WTC11 (cell line): Measurements from ENCODE around the gene DSTN. TPM values are rescaled to one million over a fixed set of nuclear protein-coding genes. Genes with fewer than 3 reads are reported as not detected.

Experiments used
- ATAC-seq: fragments of 200-7000 bp; cut with Tn5 transposase; 2 replicates; pipeline ENCODE4 v1.10.0; 2021; ENCODE audit warnings: mild to moderate bottlenecking, moderate library complexity
- CTCF ChIA-PET: fragments of 300-600 bp; sonication (Branson Sonifier 250); formaldehyde crosslinking; loops from one replicate; lab custom pipeline; 2021; ENCODE audit warnings: antibody characterized with exemption; lab: Charles Lee
- POLR2A ChIA-PET: fragments of 350-600 bp; sonication (Branson Sonifier 250); formaldehyde crosslinking; loops from one replicate; lab custom pipeline; 2021; ENCODE audit warnings: antibody characterized with exemption; lab: Charles Lee
- DNase-seq: peaks from one replicate; pipeline ENCODE4 v3.0.0; 2021; ENCODE audit warnings: low spot score
- H3K27ac Mint-ChIP-seq: 2 replicates; pipeline ENCODE4 v1.8.0; 2021; ENCODE audit warnings: mixed read lengths
- H3K27me3 Mint-ChIP-seq: 2 replicates; pipeline ENCODE4 v1.8.0; 2021; ENCODE audit warnings: low read depth, mild to moderate bottlenecking, moderate library complexity, mixed read lengths
- H3K36me3 Mint-ChIP-seq: 2 replicates; pipeline ENCODE4 v1.8.0; 2021; ENCODE audit warnings: mixed read lengths
- H3K4me1 Mint-ChIP-seq: 2 replicates; pipeline ENCODE4 v1.8.0; 2022; ENCODE audit warnings: mixed read lengths
- H3K4me3 Mint-ChIP-seq: 2 replicates; pipeline ENCODE4 v1.8.0; 2021; ENCODE audit warnings: mild to moderate bottlenecking, moderate library complexity, mixed read lengths
- H3K9me3 Mint-ChIP-seq: 2 replicates; pipeline ENCODE4 v1.8.0; 2021; ENCODE audit warnings: mixed read lengths
- AFF4 ChIP-seq: sonication (generic); formaldehyde crosslinking; IDR thresholded peaks from 2 replicates; pipeline ENCODE4 v1.8.1; 2023; ENCODE audit warnings: mild to moderate bottlenecking, missing genetic modification reagents, borderline replicate concordance
- ATF3 ChIP-seq: sonication (generic); formaldehyde crosslinking; conservative IDR thresholded peaks from 2 replicates; pipeline ENCODE4 v1.8.1; 2022; ENCODE audit warnings: mild to moderate bottlenecking, missing genetic modification reagents
- CDX4 ChIP-seq: fragments of 250-450 bp; sonication (Bioruptor Pico); IDR thresholded peaks from 2 replicates; pipeline ENCODE4 v1.9.0; 2021; ENCODE audit warnings: moderate library complexity, mild to moderate bottlenecking, inconsistent platforms, borderline replicate concordance
- ELF4 ChIP-seq: sonication (generic); formaldehyde crosslinking; IDR thresholded peaks from 2 replicates; pipeline ENCODE4 v1.8.1; 2022; ENCODE audit warnings: low read depth, mild to moderate bottlenecking, moderate library complexity, missing genetic modification reagents
- HMGA2 ChIP-seq: fragments of 250-450 bp; sonication (Bioruptor Pico); IDR thresholded peaks from 2 replicates; pipeline ENCODE4 v1.4.0; 2021; ENCODE audit warnings: mild to moderate bottlenecking, moderate library complexity
- IRF2 ChIP-seq: sonication (generic); formaldehyde crosslinking; IDR thresholded peaks from 2 replicates; pipeline ENCODE4 v1.8.0; 2022; ENCODE audit warnings: low read depth, missing genetic modification reagents, borderline replicate concordance
- JUN ChIP-seq: sonication (generic); formaldehyde crosslinking; IDR thresholded peaks from 2 replicates; pipeline ENCODE4 v1.8.0; 2023; ENCODE audit warnings: mild to moderate bottlenecking, missing genetic modification reagents
- MAX ChIP-seq: sonication (generic); formaldehyde crosslinking; IDR thresholded peaks from 2 replicates; pipeline ENCODE4 v1.8.0; 2022; ENCODE audit warnings: mild to moderate bottlenecking, missing genetic modification reagents
- MLX ChIP-seq: sonication (generic); formaldehyde crosslinking; IDR thresholded peaks from 2 replicates; pipeline ENCODE4 v1.8.1; 2023; ENCODE audit warnings: mild to moderate bottlenecking, missing genetic modification reagents, moderate library complexity
- MYBL2 ChIP-seq: sonication (generic); formaldehyde crosslinking; IDR thresholded peaks from 2 replicates; pipeline ENCODE4 v1.8.1; 2023; ENCODE audit warnings: mild to moderate bottlenecking, moderate library complexity, missing genetic modification reagents
- NFE2L1 ChIP-seq: sonication (generic); formaldehyde crosslinking; IDR thresholded peaks from 2 replicates; pipeline ENCODE4 v1.8.1; 2023; ENCODE audit warnings: missing genetic modification reagents
- NR3C1 ChIP-seq: sonication (generic); formaldehyde crosslinking; conservative IDR thresholded peaks from 2 replicates; pipeline ENCODE4 v1.8.1; 2023; ENCODE audit warnings: low read depth, mild to moderate bottlenecking, missing genetic modification reagents
- OVOL2 ChIP-seq: fragments of 250-450 bp; sonication (Bioruptor Pico); IDR thresholded peaks from 2 replicates; pipeline ENCODE4 v1.9.0; 2021; ENCODE audit warnings: mild to moderate bottlenecking, borderline replicate concordance
- PRDM15 ChIP-seq: sonication (generic); formaldehyde crosslinking; IDR thresholded peaks from 2 replicates; pipeline ENCODE4 v1.8.0; 2022; ENCODE audit warnings: missing genetic modification reagents
- USF1 ChIP-seq: sonication (generic); formaldehyde crosslinking; IDR thresholded peaks from 2 replicates; pipeline ENCODE4 v1.8.0; 2022; ENCODE audit warnings: mild to moderate bottlenecking, missing genetic modification reagents
- USF2 ChIP-seq: sonication (generic); formaldehyde crosslinking; IDR thresholded peaks from 2 replicates; pipeline ENCODE4 v1.8.1; 2023; ENCODE audit warnings: mild to moderate bottlenecking, missing genetic modification reagents, moderate library complexity
- ZNF138 ChIP-seq: sonication (generic); formaldehyde crosslinking; conservative IDR thresholded peaks from 2 replicates; pipeline ENCODE4 v1.8.1; 2022; ENCODE audit warnings: mild to moderate bottlenecking, moderate library complexity, missing genetic modification reagents
- ZNF281 ChIP-seq: sonication (generic); formaldehyde crosslinking; IDR thresholded peaks from 2 replicates; pipeline ENCODE4 v1.8.0; 2023; ENCODE audit warnings: mild to moderate bottlenecking, missing genetic modification reagents
- ZNF396 ChIP-seq: fragments of 250-450 bp; sonication (Bioruptor Pico); IDR thresholded peaks from 2 replicates; pipeline ENCODE4 v1.8.0; 2021; ENCODE audit warnings: mild to moderate bottlenecking, moderate library complexity, borderline replicate concordance
- total RNA-seq: library from RNA; stranded (reverse); gene quantifications from 3 replicates; pipeline ENCODE4 v1.2.3, GENCODE V29; 2021

Gene DSTN
- total RNA-seq, 1 experiment from 2014 or later: 153 TPM

GRCh38 chr20:17633221-17633849 lies 63.5 kb downstream of the DSTN start (continued):
- TF ChIP-seq CDX4 (CRISPR knock-in tag): no peak
- TF ChIP-seq ZNF138 (CRISPR knock-in tag): no peak
- no peak for TF ChIP-seq AFF4 (CRISPR knock-in tag)
- no peak for TF ChIP-seq ZNF396 (CRISPR knock-in tag)
- no peak for TF ChIP-seq ATF3
- TF ChIP-seq ZNF281 (CRISPR knock-in tag): no peak
- TF ChIP-seq MAX (CRISPR knock-in tag): no peak
- TF ChIP-seq MLX (CRISPR knock-in tag): no peak
- no peak for TF ChIP-seq JUN (CRISPR knock-in tag)
- no peak for TF ChIP-seq NR3C1 (CRISPR knock-in tag)

GRCh38 chr20:17633850-17634500 lies 64.1 kb downstream of the DSTN start:
- CTCF ChIA-PET: interaction anchor here (1.5 kb wide), 1 partner anchor 15 kb away, joined by 3 read pairs; no protein-coding TSS in a partner anchor
- Mint-ChIP-seq H3K36me3 (peaks cover 43% of the 10 kb centered on the region), H3K27me3 (no peaks in the 10 kb centered on the region), H3K27ac (no peak overlapping the region), H3K4me3 (no peak overlapping the region), H3K4me1 (peaks cover 9% of the 10 kb centered on the region; the same call in 1 of the 2 replicates), H3K9me3 (no peaks in the 10 kb centered on the region)
- no peak for ATAC-seq
- POLR2A ChIA-PET: no interaction called here
- DNase-seq: no peak
- TF ChIP-seq IRF2 (CRISPR knock-in tag) (no peak), OVOL2 (no peak), ZNF396 (CRISPR knock-in tag) (no peak), MYBL2 (CRISPR knock-in tag) (no peak), HMGA2 (no peak), CDX4 (CRISPR knock-in tag) (no peak), ELF4 (CRISPR knock-in tag) (no peak), USF2 (CRISPR knock-in tag) (no peak), NFE2L1 (CRISPR knock-in tag) (no peak), USF1 (no peak), PRDM15 (CRISPR knock-in tag) (no peak)
